Erythroblast (primary cell): ENCODE measurements around the gene SH3BP5L.

Experiments used
- DNase-seq, 2 experiments: peaks; one replicate each; lab custom pipeline; 2025; lab: John Stamatoyannopoulos, UW
- GATA1 ChIP-seq: IDR thresholded peaks from 2 replicates; pipeline ENCODE4 v1.6.1; 2011; ENCODE audit warnings: low read depth, mild to moderate bottlenecking, control low read depth, low read length, moderate library complexity
- POLR2A ChIP-seq: IDR thresholded peaks from 2 replicates; pipeline ENCODE4 v1.6.1; 2011; ENCODE audit warnings: mild to moderate bottlenecking, low read length

SH3BP5L gene

GRCh38 chr1:248857749-248858095 lies 32.0 kb upstream of the SH3BP5L start:
- no peak for TF ChIP-seq GATA1
- TF ChIP-seq POLR2A, result no peak

GRCh38 chr1:248857201-248857600 lies 31.5 kb upstream of the SH3BP5L start:
- DNase-seq, result no peak
- TF ChIP-seq GATA1 (no peak), POLR2A (no peak)

More at GRCh38 chr1:248857749-248858095, 32.0 kb upstream of the SH3BP5L start:
- no peak for DNase-seq

GRCh38 chr1:248856176-248856575 lies 30.5 kb upstream of the SH3BP5L start:
- no peak for DNase-seq
- TF ChIP-seq GATA1 (no peak), POLR2A (no peak)

- TF ChIP-seq GATA1 (no peak), POLR2A (no peak)
- no peak for DNase-seq
Measured at GRCh38 chr1:248855580-248855979, 29.9 kb upstream of the SH3BP5L start.

GRCh38 chr1:248853663-248854375 lies 28.1 kb upstream of the SH3BP5L start:
- TF ChIP-seq GATA1 (no peak), POLR2A (peak; percentile 32)
- peak in 1 of 2 experiments; percentile 34 for DNase-seq

GRCh38 chr1:248852481-248853405 lies 27.0 kb upstream of the SH3BP5L start:
- TF ChIP-seq POLR2A (no peak), GATA1 (no peak)
- DNase-seq, result no peak

GRCh38 chr1:248851390-248851789 lies 25.7 kb upstream of the SH3BP5L start:
- no peak for TF ChIP-seq GATA1
- TF ChIP-seq POLR2A, result peak; percentile 25
- no peak for DNase-seq

- TF ChIP-seq POLR2A, result no peak
- TF ChIP-seq GATA1, result no peak
- no peak for DNase-seq
Measured at GRCh38 chr1:248850536-248851251, 25.0 kb upstream of the SH3BP5L start.

GRCh38 chr1:248850124-248850523 lies 24.4 kb upstream of the SH3BP5L start:
- DNase-seq, result no peak
- TF ChIP-seq GATA1 (no peak), POLR2A (no peak)

GRCh38 chr1:248849637-248850036 lies 23.9 kb upstream of the SH3BP5L start:
- no peak for DNase-seq
- no peak for TF ChIP-seq GATA1
- TF ChIP-seq POLR2A, result peak; percentile 7

GRCh38 chr1:248849152-248849551 lies 23.4 kb upstream of the SH3BP5L start:
- DNase-seq, result no peak
- TF ChIP-seq POLR2A, result peak; percentile 38
- no peak for TF ChIP-seq GATA1

- no peak for DNase-seq
- TF ChIP-seq POLR2A (no peak), GATA1 (no peak)
Measured at GRCh38 chr1:248848602-248849001, 22.9 kb upstream of the SH3BP5L start.

GRCh38 chr1:248847956-248848561 lies 22.3 kb upstream of the SH3BP5L start:
- TF ChIP-seq POLR2A (no peak), GATA1 (no peak)
- DNase-seq, result no peak
